ENCODE results near the gene MEP1A. TPM values are rescaled to one million over a fixed set of nuclear protein-coding genes. Genes with fewer than 3 reads are reported as not detected.

MEP1A gene
- total and polyA plus RNA-seq, 2 donors: 0.14 to 0.71 TPM

GRCh38 chr6:46865221-46865620 lies 72.0 kb downstream of the MEP1A start:
- Histone ChIP-seq H3K27me3 (ENCODE audit: control insufficient read depth in 2 of 2, insufficient read depth in 1 of 2, low read length in 1 of 2) (no peaks in the 10 kb centered on the region), H3K9me3 (ENCODE audit: control insufficient read depth in 2 of 2, insufficient read depth in 1 of 2, low read length in 1 of 2) (no peaks in the 10 kb centered on the region), H3K27ac (ENCODE audit: low read depth in 1 of 2, low read length in 1 of 2) (no peak overlapping the region), H3K36me3 (ENCODE audit: control insufficient read depth in 2 of 2, insufficient read depth in 2 of 2, low read length in 1 of 2) (no peaks in the 10 kb centered on the region), H3K4me3 (ENCODE audit: low read length in 2 of 2) (no peak overlapping the region), H3K4me1 (ENCODE audit: control insufficient read depth in 2 of 2, insufficient read depth in 2 of 2, low read length in 2 of 2) (no peaks in the 10 kb centered on the region)
- WGBS: 96% methylated on average over 2 of the region's 2 CpGs
- DNase-seq (ENCODE audit: low read depth in 6 of 9, low spot score in 9 of 9): no peak

- Histone ChIP-seq H3K4me3 (ENCODE audit: low read length in 2 of 2) (no peak overlapping the region), H3K36me3 (ENCODE audit: control insufficient read depth in 2 of 2, insufficient read depth in 2 of 2, low read length in 1 of 2) (no peaks in the 10 kb centered on the region), H3K27me3 (ENCODE audit: control insufficient read depth in 2 of 2, insufficient read depth in 1 of 2, low read length in 1 of 2) (no peaks in the 10 kb centered on the region), H3K27ac (ENCODE audit: low read depth in 1 of 2, low read length in 1 of 2) (no peak overlapping the region), H3K9me3 (ENCODE audit: control insufficient read depth in 2 of 2, insufficient read depth in 1 of 2, low read length in 1 of 2) (no peaks in the 10 kb centered on the region), H3K4me1 (ENCODE audit: control insufficient read depth in 2 of 2, insufficient read depth in 2 of 2, low read length in 2 of 2) (no peaks in the 10 kb centered on the region)
- WGBS: 90% methylated on average over 5 of the region's 5 CpGs
- no peak for DNase-seq (ENCODE audit: low read depth in 6 of 9, low spot score in 9 of 9)
Measured at GRCh38 chr6:46867411-46867810, 74.2 kb downstream of the MEP1A start.

- DNase-seq (ENCODE audit: low read depth in 6 of 9, low spot score in 9 of 9): no peak
- Histone ChIP-seq H3K9me3 (ENCODE audit: control insufficient read depth in 2 of 2, insufficient read depth in 1 of 2, low read length in 1 of 2) (no peaks in the 10 kb centered on the region), H3K4me1 (ENCODE audit: control insufficient read depth in 2 of 2, insufficient read depth in 2 of 2, low read length in 2 of 2) (no peaks in the 10 kb centered on the region), H3K36me3 (ENCODE audit: control insufficient read depth in 2 of 2, insufficient read depth in 2 of 2, low read length in 1 of 2) (no peaks in the 10 kb centered on the region), H3K27ac (ENCODE audit: low read depth in 1 of 2, low read length in 1 of 2) (no peak overlapping the region), H3K4me3 (ENCODE audit: low read length in 2 of 2) (no peak overlapping the region), H3K27me3 (ENCODE audit: control insufficient read depth in 2 of 2, insufficient read depth in 1 of 2, low read length in 1 of 2) (no peaks in the 10 kb centered on the region)
- 27% methylated on average over 4 of the region's 4 CpGs for WGBS
Measured at GRCh38 chr6:46876126-46876525, 82.9 kb downstream of the MEP1A start.

- Histone ChIP-seq H3K27ac (ENCODE audit: low read depth in 1 of 2, low read length in 1 of 2) (no peak overlapping the region), H3K27me3 (ENCODE audit: control insufficient read depth in 2 of 2, insufficient read depth in 1 of 2, low read length in 1 of 2) (no peaks in the 10 kb centered on the region), H3K4me1 (ENCODE audit: control insufficient read depth in 2 of 2, insufficient read depth in 2 of 2, low read length in 2 of 2) (no peaks in the 10 kb centered on the region), H3K9me3 (ENCODE audit: control insufficient read depth in 2 of 2, insufficient read depth in 1 of 2, low read length in 1 of 2) (no peaks in the 10 kb centered on the region), H3K36me3 (ENCODE audit: control insufficient read depth in 2 of 2, insufficient read depth in 2 of 2, low read length in 1 of 2) (no peaks in the 10 kb centered on the region), H3K4me3 (ENCODE audit: low read length in 2 of 2) (no peak overlapping the region)
- no peak for DNase-seq (ENCODE audit: low read depth in 6 of 9, low spot score in 9 of 9)
- WGBS: 87% methylated on average over 5 of the region's 5 CpGs
Measured at GRCh38 chr6:46879003-46879402, 85.8 kb downstream of the MEP1A start.

- Histone ChIP-seq H3K4me3 (ENCODE audit: low read length in 2 of 2) (no peak overlapping the region), H3K27ac (ENCODE audit: low read depth in 1 of 2, low read length in 1 of 2) (no peak overlapping the region), H3K36me3 (ENCODE audit: control insufficient read depth in 2 of 2, insufficient read depth in 2 of 2, low read length in 1 of 2) (no peaks in the 10 kb centered on the region), H3K27me3 (ENCODE audit: control insufficient read depth in 2 of 2, insufficient read depth in 1 of 2, low read length in 1 of 2) (no peaks in the 10 kb centered on the region), H3K4me1 (ENCODE audit: control insufficient read depth in 2 of 2, insufficient read depth in 2 of 2, low read length in 2 of 2) (no peaks in the 10 kb centered on the region), H3K9me3 (ENCODE audit: control insufficient read depth in 2 of 2, insufficient read depth in 1 of 2, low read length in 1 of 2) (no peaks in the 10 kb centered on the region)
- no peak for DNase-seq (ENCODE audit: low read depth in 6 of 9, low spot score in 9 of 9)
- WGBS: 90% methylated on average over 2 of the region's 2 CpGs
Measured at GRCh38 chr6:46882645-46883044, 89.5 kb downstream of the MEP1A start.

GRCh38 chr6:46888031-46888430 lies 94.8 kb downstream of the MEP1A start:
- WGBS: 65% methylated on average over 3 of the region's 3 CpGs

GRCh38 chr6:46888578-46888977 lies 95.4 kb downstream of the MEP1A start:
- no peak overlapping the region for H3K4me3 ChIP-seq (ENCODE audit: low read length in 2 of 2)
- H3K9me3 ChIP-seq (ENCODE audit: control insufficient read depth in 2 of 2, insufficient read depth in 1 of 2, low read length in 1 of 2): no peaks in the 10 kb centered on the region
- no peaks in the 10 kb centered on the region for H3K4me1 ChIP-seq (ENCODE audit: control insufficient read depth in 2 of 2, insufficient read depth in 2 of 2, low read length in 2 of 2)
- 96% methylated on average over 4 of the region's 4 CpGs for WGBS
- H3K36me3 ChIP-seq (ENCODE audit: control insufficient read depth in 2 of 2, insufficient read depth in 2 of 2, low read length in 1 of 2): no peaks in the 10 kb centered on the region
- no peak overlapping the region for H3K27ac ChIP-seq (ENCODE audit: low read depth in 1 of 2, low read length in 1 of 2)
- no peaks in the 10 kb centered on the region for H3K27me3 ChIP-seq (ENCODE audit: control insufficient read depth in 2 of 2, insufficient read depth in 1 of 2, low read length in 1 of 2)
- DNase-seq (ENCODE audit: low read depth in 6 of 9, low spot score in 9 of 9): no peak

More at GRCh38 chr6:46888031-46888430, 94.8 kb downstream of the MEP1A start:
- H3K27me3 ChIP-seq (ENCODE audit: control insufficient read depth in 2 of 2, insufficient read depth in 1 of 2, low read length in 1 of 2): no peaks in the 10 kb centered on the region
- H3K27ac ChIP-seq (ENCODE audit: low read depth in 1 of 2, low read length in 1 of 2): no peak overlapping the region
- no peak overlapping the region for H3K4me3 ChIP-seq (ENCODE audit: low read length in 2 of 2)
- no peaks in the 10 kb centered on the region for H3K4me1 ChIP-seq (ENCODE audit: control insufficient read depth in 2 of 2, insufficient read depth in 2 of 2, low read length in 2 of 2)
- H3K9me3 ChIP-seq (ENCODE audit: control insufficient read depth in 2 of 2, insufficient read depth in 1 of 2, low read length in 1 of 2): no peaks in the 10 kb centered on the region
- H3K36me3 ChIP-seq (ENCODE audit: control insufficient read depth in 2 of 2, insufficient read depth in 2 of 2, low read length in 1 of 2): no peaks in the 10 kb centered on the region
- DNase-seq (ENCODE audit: low read depth in 6 of 9, low spot score in 9 of 9): no peak

Other genes starting within 250 kb of the MEP1A start
- gene CYP39A1, start 140.6 kb upstream of the MEP1A start, total RNA-seq: 1.7 TPM
- 1.2 TPM for gene CYP39A1, start 140.6 kb upstream of the MEP1A start, polyA plus RNA-seq
- gene SLC25A27, start 140.4 kb upstream of the MEP1A start, total RNA-seq: 1.8 TPM
- 27.0 TPM for gene SLC25A27, start 140.4 kb upstream of the MEP1A start, polyA plus RNA-seq
- 0.09 TPM for gene TDRD6, start 105.5 kb upstream of the MEP1A start, total RNA-seq
- 0.30 TPM for gene TDRD6, start 105.5 kb upstream of the MEP1A start, polyA plus RNA-seq
- 9.3 TPM for gene PLA2G7, start 58.0 kb upstream of the MEP1A start, total RNA-seq
- gene PLA2G7, start 58.0 kb upstream of the MEP1A start, polyA plus RNA-seq: 26.1 TPM
- 0.05 TPM for gene ANKRD66, start 46.5 kb upstream of the MEP1A start, total RNA-seq
- 0.09 TPM for gene ANKRD66, start 46.5 kb upstream of the MEP1A start, polyA plus RNA-seq
- 4.2 TPM for gene ADGRF5, start 128.5 kb downstream of the MEP1A start, total RNA-seq
- gene ADGRF5, start 128.5 kb downstream of the MEP1A start, polyA plus RNA-seq: 5.0 TPM
- 0.19 TPM for gene ADGRF1, start 248.9 kb downstream of the MEP1A start, total RNA-seq
- 0.66 TPM for gene ADGRF1, start 248.9 kb downstream of the MEP1A start, polyA plus RNA-seq